Muscle of arm (tissue), 14 donors: ENCODE results near the gene SLC50A1. TPM values are rescaled to one million over a fixed set of nuclear protein-coding genes. Genes with fewer than 3 reads are reported as not detected.

Experiments
- DNase-seq: peaks from one replicate; pipeline ENCODE4 v3.0.0-alpha.2; 2013
- long read RNA-seq, 11 donors: transcript quantifications; one replicate each; lab custom pipeline, GENCODE V29; 2026
- polyA plus RNA-seq, 12 donors: library from polyadenylated mRNA; unstranded; fragments of 120-200 nt; gene quantifications; one replicate each; pipeline ENCODE4 v1.2.1, GENCODE V29; 2013; ENCODE audit not compliant: insufficient read length in 12 of 12

SLC50A1 gene, protein sequence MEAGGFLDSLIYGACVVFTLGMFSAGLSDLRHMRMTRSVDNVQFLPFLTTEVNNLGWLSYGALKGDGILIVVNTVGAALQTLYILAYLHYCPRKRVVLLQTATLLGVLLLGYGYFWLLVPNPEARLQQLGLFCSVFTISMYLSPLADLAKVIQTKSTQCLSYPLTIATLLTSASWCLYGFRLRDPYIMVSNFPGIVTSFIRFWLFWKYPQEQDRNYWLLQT
- 10 to 100 TPM in 11 of 12 donors, not detected in 1; 18.5 to 27.5 (median 23.4) TPM for polyA plus RNA-seq
- long read RNA-seq, donor 1, transcript SLC50A1-202 (5 exons, 1,218 nt): minor isoform, 6 of 22 reads
- long read RNA-seq, donor 1, transcript SLC50A1-203 (6 exons, 1,300 nt): major isoform, 16 of 22 reads
- long read RNA-seq, donor 1, partial matches to known transcripts: 0 of 22 reads
- long read RNA-seq, donor 1, other reads (novel, unspliced or antisense): 0 of 22 reads
- long read RNA-seq, donor 2, partial matches to known transcripts: 0 of 3 reads
- long read RNA-seq, donor 2, other reads (novel, unspliced or antisense): 0 of 3 reads
- long read RNA-seq, donor 3: 0 reads
- long read RNA-seq, donor 4, partial matches to known transcripts: 0 of 2 reads
- long read RNA-seq, donor 4, other reads (novel, unspliced or antisense): 0 of 2 reads
- long read RNA-seq, donor 5, transcript SLC50A1-203 (6 exons, 1,300 nt): major isoform, 5 of 8 reads
- long read RNA-seq, donor 5, partial matches to known transcripts: 0 of 8 reads
- long read RNA-seq, donor 5, other reads (novel, unspliced or antisense): 0 of 8 reads
- long read RNA-seq, donor 6, partial matches to known transcripts: 0 of 2 reads
- long read RNA-seq, donor 6, other reads (novel, unspliced or antisense): 0 of 2 reads
- long read RNA-seq, donor 7, partial matches to known transcripts: 0 of 2 reads
- long read RNA-seq, donor 7, other reads (novel, unspliced or antisense): 0 of 2 reads
- long read RNA-seq, donor 8, partial matches to known transcripts: 0 of 4 reads
- long read RNA-seq, donor 8, other reads (novel, unspliced or antisense): 0 of 4 reads
- long read RNA-seq, donor 9, partial matches to known transcripts: 0 of 3 reads
- long read RNA-seq, donor 9, other reads (novel, unspliced or antisense): 0 of 3 reads
- long read RNA-seq, donor 10, transcript SLC50A1-203 (6 exons, 1,300 nt): major isoform, 6 of 6 reads
- long read RNA-seq, donor 10, partial matches to known transcripts: 0 of 6 reads
- long read RNA-seq, donor 10, other reads (novel, unspliced or antisense): 0 of 6 reads
- long read RNA-seq, donor 11, partial matches to known transcripts: 0 of 3 reads
- long read RNA-seq, donor 11, other reads (novel, unspliced or antisense): 0 of 3 reads

DNA sequence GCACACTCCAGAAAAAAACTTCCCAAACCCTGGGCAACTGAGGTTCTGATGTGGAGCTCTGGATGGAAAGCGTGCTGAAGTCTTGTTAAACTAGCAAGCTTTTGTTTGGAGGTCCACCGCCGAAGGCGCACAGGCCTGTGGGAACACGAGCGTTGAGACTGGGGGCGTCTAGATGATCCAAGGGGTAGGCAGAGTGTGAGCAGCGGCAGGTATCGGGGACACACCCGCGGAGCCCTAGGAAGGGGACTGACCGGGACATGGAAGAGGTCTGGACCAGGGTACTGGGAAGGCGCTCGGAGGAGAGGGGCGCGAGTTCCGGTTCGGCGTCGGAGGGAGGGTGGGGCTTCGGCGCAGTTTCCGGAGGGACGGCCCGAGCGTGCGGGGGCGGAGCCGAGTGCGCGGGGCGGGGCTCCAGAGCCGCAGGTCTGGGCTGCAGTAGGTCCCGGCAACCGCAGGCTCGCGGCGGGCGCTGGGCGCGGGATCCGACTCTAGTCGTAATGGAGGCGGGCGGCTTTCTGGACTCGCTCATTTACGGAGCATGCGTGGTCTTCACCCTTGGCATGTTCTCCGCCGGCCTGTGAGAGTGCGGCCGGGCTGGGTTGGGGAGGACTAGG, at the start of gene SLC50A1:
TSS of gene SLC50A1 (plus strand) at position 438 of the 614 bp plus-strand sequence. CDS start at position 498, 60 bp downstream.
- peak; percentile 96 for DNase-seq

DNA sequence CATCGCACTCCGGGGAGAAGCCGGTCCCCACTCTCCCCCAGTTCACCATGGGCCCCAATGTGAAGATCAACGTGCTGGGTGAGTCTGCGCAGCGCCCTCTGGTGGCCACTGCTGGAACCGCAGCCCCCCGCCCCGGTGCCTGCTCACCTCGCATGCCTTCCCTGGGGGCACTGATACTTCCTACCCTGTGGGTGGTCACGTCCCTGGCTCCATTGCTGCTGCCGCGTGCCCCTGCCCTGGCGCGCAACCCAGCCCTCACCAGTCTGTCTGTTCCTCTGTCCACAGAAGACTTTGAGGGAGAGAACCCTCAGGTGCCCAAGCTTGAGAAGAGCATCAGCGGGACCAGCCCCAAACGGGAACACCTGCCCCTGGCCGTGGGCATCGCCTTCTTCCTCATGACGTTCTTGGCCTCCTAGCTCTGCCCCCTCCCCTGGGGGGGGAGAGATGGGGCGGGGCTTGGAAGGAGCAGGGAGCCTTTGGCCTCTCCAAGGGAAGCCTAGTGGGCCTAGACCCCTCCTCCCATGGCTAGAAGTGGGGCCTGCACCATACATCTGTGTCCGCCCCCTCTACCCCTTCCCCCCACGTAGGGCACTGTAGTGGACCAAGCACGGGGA, 49.4 kb upstream of the SLC50A1 start:
- DNase-seq: no peak

DNA sequence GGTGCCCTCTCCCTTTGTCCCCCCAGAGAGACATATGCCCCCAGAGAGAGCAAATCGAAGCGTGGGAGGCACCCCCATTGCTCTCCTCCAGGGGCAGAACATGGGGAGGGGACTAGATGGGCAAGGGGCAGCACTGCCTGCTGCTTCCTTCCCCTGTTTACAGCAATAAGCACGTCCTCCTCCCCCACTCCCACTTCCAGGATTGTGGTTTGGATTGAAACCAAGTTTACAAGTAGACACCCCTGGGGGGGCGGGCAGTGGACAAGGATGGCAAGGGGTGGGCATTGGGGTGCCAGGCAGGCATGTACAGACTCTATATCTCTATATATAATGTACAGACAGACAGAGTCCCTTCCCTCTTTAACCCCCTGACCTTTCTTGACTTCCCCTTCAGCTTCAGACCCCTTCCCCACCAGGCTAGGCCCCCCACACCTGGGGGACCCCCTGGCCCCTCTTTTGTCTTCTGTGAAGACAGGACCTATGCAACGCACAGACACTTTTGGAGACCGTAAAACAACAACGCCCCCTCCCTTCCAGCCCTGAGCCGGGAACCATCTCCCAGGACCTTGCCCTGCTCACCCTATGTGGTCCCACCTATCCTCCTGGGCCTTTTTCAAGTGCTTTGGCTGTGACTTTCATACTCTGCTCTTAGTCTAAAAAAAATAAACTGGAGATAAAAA, 48.7 kb upstream of the SLC50A1 start:
- no peak for DNase-seq

GRCh38 chr1:155091071-155092051, 44.3 kb upstream of the SLC50A1 start:
- peak; percentile 84 for DNase-seq

GRCh38 chr1:155092131-155092530, 43.5 kb upstream of the SLC50A1 start:
- DNase-seq: no peak

- no peak for DNase-seq
Measured at GRCh38 chr1:155092641-155093040, 43.0 kb upstream of the SLC50A1 start.

GRCh38 chr1:155093911-155094621, 41.6 kb upstream of the SLC50A1 start:
- DNase-seq: peak; percentile 66

DNA sequence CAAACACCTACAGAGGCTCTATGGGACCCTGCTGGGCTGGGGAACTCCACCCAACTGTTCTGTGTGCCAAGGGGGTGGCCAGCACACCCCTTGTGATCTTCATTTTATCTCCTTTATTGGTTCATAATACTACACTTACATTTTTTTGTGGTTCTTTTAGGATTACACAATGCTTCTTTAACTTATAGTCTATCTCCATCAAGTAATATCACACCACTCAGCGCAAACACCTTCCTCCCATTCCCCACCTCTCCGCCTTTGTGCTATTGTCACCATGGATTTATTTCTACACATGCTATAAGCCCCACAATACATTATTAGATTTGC, 41.1 kb upstream of the SLC50A1 start:
- no peak for DNase-seq

GRCh38 chr1:155099331-155099730, 36.3 kb upstream of the SLC50A1 start:
- DNase-seq: no peak

GRCh38 chr1:155103325-155103724, 32.3 kb upstream of the SLC50A1 start:
- DNase-seq: no peak

GRCh38 chr1:155104605-155105534, 30.8 kb upstream of the SLC50A1 start:
- DNase-seq: no peak

DNA sequence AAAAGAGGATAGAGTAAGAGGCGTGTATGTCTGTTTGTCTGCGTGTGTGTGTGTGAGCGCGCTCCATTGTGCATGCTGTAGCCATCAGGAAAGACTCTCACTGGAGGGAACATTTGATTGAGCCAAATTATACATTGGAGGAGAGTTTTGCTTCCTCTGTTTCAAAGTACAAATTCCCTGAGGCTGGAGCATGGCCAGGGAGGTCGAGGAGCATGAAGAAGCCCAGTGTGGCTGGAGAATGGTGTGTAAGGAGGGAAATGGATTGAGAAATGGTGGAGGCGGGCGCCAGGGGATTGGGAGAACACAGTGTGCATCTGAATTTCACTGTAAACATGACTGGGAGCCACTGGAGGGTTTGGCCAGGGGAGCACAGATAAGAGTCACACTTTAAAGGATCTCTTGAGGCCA, 30.0 kb upstream of the SLC50A1 start:
- DNase-seq: no peak

DNA sequence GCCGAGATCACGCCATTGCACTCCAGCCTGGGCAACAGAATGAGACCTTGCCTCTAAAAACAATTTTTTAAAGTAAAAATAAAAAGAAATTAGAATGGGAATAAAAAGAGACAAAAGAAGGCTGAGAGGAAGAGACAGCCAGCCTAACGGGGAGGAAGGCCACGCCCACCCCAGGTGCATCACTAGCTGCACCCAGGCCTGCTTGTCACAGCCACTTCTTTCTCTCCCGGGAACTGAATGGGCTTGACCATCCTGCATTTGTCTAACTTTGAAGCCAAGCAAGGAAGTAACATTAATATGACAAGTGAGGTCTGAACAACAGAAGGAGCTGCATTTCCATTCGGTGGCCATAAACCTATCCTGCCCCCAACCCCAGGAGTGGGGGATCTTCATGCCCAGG, 28.8 kb upstream of the SLC50A1 start:
- DNase-seq: no peak

- no peak for DNase-seq
Measured at GRCh38 chr1:155107309-155108264, 28.1 kb upstream of the SLC50A1 start.

GRCh38 chr1:155108296-155108695, 27.4 kb upstream of the SLC50A1 start:
- DNase-seq: no peak

DNA sequence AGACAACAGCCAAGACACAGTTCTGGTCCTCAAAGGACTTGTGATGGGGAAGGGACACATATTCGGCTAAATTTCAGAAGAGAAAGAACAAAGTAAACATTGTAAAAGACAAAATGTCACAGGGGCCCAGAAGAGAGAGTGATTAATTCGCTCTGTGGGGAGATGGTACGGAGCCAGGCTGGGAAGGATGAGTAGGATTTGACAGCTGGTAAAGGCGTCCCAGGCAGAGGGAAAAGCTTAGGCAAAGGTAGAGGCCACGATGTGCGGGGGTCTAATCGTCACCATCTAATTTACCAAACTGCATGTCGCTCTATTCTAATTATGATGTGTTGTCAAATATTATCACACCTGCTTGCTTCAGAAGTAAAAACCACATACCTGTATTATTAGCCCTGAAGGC, 25.3 kb upstream of the SLC50A1 start:
- DNase-seq: no peak
